IPS-NIHi7 (cell line): ENCODE data around the gene EWSR1.
"Not testable (repeated sequence)": the region's sequence is repeated elsewhere in the genome, so short reads cannot be mapped to it uniquely, and the experiment has no call there.

Experiments used
- DNase-seq: peaks from one replicate; pipeline ENCODE4 v3.0.0; 2012; ENCODE audit warnings: mixed read lengths; ENCODE audit errors: extremely low spot score

The EWSR1 gene

DNA sequence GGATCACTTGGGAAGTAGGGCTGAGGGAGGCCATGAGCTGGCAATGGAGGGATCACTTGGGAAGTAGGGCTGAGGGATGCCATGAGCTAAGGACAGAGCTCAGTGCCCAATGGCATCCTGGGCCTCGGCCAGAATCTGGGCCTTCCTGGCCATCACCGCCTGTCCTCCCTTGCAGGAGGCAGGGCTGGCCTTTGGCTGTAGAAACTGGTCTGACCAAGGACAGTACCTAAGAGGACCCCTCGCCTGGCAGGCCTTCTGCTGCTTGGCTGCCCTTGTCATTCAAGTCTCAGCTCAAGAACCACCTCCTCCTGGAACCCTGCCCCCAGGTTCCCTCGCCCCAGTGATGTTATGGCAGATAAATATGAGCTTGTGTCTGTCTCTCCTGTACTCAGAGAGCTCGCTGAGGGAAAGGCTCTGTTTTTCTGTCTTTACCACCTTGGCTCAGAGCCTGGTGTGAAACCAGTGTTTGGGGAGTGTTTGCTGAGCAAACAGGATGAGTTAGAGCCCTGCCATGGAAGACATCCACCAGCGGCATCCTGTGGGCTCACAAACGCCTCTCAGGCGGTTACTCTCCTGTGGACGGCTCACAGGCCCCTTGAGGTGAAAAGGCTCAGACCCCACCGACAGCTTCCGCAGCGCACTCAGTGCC lies 66.8 kb downstream of the EWSR1 start:
- DNase-seq: no peak

GRCh38 chr22:29335656-29336055 lies 67.6 kb downstream of the EWSR1 start:
- DNase-seq: no peak

DNA sequence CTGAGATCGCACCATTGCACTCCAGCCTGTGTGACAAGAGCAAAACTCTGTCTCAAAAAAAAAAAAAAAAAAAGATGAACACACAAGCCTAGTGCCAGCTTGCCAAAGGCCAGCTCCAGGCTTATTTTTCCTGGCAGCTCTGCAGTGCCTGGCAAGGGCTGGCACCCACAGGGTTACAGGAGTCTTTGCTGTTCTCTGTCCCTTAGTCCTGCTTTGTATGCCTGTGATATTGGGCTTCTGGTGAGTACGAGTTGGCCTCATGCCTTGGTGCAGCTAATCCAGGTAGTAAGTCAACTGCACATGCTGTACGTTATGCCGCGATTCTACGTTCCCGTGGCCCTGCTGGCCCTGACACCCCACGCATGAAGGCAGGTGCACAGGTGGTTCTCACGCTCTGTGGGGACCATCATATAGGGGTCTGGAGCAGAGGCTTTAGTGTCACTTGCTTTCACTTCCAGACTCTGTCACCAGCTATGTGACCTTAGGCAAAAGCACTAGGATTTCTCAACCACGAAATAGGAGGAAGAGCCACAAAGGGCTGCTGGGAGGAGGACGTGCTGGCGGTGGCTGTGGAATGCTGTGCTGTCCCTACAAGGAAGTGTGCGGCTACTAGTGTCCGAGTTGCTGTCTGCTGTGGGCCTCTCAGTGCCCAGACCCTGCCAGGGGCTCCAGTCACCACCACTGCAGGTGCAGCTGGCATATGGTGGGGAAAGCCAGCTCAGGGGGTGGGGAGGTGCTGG lies 68.9 kb downstream of the EWSR1 start:
- no peak for DNase-seq

DNA sequence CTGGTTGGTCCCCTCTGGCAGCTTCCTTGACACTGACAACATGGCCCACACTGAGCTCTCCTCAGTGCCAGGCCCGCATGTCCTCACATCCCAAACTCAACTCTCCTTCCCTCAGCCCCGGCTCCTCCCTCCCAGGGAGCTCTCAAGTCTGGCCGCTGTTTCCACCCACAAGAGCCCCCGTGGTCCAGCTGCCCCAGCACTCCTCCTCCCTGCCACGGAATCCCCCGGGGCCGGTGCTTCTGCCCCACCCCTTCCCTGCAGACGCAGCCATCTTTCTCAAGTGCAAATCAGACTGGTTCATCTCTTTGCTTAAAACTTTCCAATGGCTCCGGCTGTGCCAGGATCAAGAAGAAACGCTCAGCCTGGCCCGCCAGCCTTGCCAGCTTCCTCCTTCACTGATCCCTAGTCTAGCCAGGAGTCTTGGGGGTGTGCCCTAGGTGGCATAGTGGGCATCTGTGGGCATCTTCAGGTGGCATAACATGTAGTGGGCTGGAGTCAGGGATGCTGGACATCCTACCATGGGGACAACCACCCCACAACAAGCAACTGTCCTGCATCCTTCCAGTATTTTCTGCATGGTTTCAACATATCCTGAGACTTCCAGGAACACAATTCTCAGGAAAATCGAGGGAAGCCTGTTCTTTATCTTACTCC lies 69.7 kb downstream of the EWSR1 start:
- no peak for DNase-seq

- no peak for DNase-seq
Measured at GRCh38 chr22:29338398-29338797, 70.3 kb downstream of the EWSR1 start.

GRCh38 chr22:29339381-29340235 lies 71.5 kb downstream of the EWSR1 start:
- DNase-seq: no peak

GRCh38 chr22:29340566-29340965 lies 72.5 kb downstream of the EWSR1 start:
- no peak for DNase-seq

DNA sequence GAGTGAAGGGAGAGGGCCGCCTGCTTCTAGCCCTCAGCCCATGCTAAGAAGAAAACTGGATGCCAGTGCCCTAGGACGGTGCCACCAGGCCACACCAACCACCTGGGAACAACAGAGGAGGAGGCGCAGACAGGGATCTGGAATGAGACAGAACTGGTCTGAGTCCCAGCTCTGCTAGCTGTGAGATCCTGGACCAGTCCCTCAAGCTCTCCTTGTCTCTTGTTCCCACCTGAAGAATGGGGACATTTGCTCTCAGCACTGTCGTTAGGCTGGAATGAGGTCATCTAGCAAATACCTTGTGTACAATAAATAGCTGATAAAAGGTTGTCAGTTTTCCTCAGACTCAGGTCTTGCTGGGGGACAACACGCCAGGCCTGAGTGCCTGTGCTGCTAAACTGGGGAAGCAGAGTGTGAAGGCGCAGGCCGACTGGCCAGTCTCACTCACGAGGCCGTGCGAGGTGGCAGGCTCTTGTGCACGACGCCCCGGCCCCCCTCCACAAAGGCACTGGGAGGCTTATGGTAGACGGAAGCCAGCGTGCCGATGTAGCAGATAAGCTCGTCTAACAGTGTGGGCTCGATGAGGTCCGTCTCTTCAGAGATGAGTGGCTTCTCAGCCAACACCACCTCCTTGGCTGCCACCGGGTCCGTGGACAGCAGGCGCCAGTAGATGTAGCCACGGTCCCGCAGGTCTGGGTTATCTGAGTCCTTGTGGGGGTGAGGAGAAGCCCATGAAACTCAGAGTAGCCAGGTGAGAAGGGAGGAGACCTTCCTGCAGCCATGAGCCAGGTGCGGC lies 73.2 kb downstream of the EWSR1 start:
- no peak for DNase-seq

DNA sequence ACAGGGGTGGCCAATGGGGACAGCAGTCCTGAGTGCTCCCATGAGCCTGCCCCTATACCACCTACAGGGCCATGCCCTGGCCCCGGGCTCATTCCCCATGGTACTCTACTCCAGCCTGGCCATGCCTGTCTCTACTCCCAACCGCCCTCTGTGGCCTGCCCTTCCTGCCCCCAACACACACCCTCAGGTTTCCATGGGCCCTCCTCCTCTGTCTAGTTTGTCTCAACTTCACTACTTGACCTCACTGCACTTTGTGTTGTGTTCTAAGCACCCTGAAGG lies 73.7 kb downstream of the EWSR1 start:
- no peak for DNase-seq

GRCh38 chr22:29342177-29342576 lies 74.1 kb downstream of the EWSR1 start:
- no peak for DNase-seq

DNA sequence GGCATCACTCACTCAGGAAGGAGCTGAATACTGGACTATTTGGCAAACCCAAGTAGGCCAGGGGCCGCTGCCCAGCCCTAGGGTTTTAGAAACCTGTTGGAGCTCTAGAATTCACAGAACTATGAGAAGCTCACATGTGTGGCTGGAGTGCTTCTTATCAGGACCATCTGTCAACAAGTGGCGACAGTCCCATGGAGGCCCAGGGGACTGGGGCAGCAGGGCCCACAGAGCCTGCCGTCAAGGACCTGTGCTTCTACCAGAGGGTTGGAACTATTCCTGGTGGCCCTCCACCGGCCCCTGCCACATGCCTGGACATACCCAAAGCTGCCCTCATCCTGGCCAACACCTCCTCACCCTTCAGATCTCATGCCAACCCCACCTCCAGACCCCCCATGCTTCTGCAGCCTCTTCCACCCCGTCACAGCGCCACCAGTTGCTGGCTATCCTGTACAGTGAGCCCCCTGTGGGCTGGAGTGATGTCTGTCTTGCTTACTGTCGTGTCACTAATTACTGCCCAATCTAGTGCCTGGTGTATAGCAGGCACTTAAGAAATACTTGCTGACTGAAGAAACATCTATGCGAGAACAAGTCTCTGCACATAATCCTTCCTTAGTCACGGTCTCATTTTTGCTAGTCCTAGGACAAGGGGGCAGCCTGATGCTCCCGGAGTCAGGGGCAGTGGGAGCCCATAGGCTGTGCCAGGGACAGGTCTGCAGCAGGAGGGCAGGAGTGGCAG lies 74.7 kb downstream of the EWSR1 start:
- DNase-seq: no peak

DNA sequence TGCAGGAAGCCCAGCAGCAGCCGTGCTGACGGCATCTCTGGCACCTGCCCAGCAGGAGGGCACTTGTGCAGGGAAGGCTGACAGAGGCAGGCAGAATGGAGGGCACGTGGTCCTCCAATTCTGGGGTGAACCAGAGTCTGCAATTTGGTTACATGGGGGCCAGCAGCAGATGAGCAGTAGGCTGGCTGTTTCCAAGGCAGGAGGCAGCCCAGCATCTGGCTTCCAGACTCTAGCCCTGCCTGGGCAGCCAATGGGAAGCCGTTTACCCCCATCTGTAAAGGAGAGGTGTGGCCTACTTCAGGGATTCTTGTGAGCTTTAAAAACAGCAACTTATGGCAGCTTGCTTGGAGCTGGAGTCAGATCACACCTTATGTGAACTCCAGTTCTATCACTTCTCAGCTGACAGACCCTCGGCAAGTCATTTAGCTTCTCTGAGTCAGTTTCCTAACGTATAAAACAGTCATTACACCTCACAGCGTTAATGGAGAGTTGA lies 75.3 kb downstream of the EWSR1 start:
- no peak for DNase-seq

- DNase-seq: no peak
Measured at GRCh38 chr22:29344137-29344536, 76.1 kb downstream of the EWSR1 start.

- not testable (repeated sequence) for DNase-seq
Measured at GRCh38 chr22:29344889-29345288, 76.8 kb downstream of the EWSR1 start.

DNA sequence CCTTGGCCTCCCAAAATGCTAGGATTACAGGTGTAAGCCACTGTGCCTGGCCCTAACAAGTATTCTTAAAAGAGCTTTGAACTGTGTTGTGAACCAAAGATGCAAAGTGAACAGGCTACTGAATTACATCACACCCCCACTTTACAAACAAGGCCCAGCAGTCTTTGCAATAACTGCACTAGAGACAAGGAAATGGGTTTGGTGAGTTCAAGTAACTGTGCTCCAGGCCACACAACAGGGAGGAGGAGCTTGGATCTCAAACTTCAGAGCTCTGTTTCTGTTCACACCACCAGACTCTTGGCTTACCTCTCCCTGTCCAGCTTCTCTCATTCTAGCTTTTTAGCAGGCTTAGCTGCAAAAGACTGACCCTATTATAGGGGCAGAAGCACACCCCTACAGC lies 77.9 kb downstream of the EWSR1 start:
- no peak for DNase-seq

DNA sequence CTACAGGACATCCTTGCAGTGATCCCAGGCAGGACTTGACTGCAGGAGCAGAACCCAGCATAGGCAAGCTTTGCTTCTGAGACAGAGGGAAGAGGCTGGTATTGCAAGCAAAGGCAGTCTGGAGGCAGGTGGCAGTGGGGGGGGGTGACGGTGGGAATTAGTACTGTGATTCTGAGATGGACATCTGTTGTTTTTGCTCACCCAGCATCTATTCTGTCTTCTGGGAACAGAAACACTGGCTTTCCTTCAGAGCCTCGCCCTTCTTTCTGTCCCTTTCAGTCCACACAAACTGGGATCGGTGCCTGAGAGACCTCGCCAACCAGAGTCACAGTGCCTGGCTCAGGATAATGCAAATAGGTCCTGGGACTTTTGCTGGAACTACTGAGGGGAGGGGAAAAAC lies 78.6 kb downstream of the EWSR1 start:
- no peak for DNase-seq

DNA sequence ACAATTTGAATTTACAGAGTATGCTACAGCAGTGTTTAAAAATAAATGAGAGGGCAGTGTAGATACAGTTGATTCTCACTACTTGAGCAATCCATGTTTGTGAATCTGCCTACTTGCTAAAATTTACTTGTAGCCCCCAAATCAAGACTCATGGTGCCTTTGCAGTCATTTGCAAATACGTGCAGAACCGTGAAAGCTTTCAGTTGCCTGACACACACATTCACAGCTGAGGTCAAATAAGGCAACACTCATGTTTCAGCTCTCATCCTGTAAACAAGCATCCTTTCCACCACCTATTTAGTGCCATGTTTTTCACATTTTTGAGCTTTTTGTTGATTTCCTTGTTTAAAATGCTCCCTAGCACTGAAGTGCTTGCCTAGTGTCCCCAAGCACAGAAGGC lies 80.0 kb downstream of the EWSR1 start:
- no peak for DNase-seq

GRCh38 chr22:29348956-29349355 lies 80.9 kb downstream of the EWSR1 start:
- DNase-seq: no peak
